C4-2B (cell line): ENCODE results near the gene NRG4.

ENCODE experiments used
- CTCF ChIP-seq: fragments of 450-650 bp; conservative IDR thresholded peaks from 2 replicates; pipeline ENCODE4 v1.5.1; 2017; ENCODE audit warnings: mild to moderate bottlenecking
- ZFX ChIP-seq: fragments of 450-650 bp; IDR thresholded peaks from 2 replicates; pipeline ENCODE4 v1.6.1; 2017

- no peak for TF ChIP-seq CTCF
- TF ChIP-seq ZFX, result no peak
Observed at GRCh38 chr15:76006136-76006778, 6.0 kb downstream of the NRG4 start.
